ENCODE data around the gene ST8SIA4.

ST8SIA4 gene

DNA sequence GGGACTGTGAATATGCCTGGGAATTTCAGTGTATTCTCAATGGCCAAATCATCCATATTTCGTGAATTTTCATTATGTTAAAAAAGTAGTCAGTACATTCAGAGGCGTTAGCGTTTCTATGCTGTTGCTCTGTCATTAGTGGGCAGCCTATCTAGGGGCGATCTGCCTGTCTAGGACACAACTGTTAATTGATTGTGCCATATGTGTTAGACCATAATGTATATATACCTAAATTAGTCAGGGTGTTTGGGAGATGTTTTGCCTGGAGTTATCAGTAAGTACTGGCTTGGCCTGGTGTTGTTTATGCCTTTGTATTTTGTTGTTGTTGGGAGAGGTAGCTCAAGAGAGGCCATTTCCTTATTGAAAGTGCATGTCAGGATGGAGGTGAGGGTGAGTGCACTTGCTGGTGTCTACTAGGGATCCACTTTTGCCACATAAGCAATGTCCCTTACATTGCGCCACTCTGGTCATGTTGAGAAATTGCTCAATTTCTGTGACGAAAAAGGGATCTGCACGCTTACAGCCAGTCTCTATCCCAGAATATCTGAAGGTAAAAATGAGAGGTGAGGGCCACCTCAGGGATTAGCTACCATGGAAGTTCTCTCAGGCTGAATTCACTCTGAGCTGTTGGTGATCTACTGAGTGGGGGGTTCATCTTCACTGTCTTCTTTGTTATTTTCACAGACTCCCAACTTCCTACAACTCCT, 123.3 kb downstream of the ST8SIA4 start:
- DNase-seq: no peak

DNA sequence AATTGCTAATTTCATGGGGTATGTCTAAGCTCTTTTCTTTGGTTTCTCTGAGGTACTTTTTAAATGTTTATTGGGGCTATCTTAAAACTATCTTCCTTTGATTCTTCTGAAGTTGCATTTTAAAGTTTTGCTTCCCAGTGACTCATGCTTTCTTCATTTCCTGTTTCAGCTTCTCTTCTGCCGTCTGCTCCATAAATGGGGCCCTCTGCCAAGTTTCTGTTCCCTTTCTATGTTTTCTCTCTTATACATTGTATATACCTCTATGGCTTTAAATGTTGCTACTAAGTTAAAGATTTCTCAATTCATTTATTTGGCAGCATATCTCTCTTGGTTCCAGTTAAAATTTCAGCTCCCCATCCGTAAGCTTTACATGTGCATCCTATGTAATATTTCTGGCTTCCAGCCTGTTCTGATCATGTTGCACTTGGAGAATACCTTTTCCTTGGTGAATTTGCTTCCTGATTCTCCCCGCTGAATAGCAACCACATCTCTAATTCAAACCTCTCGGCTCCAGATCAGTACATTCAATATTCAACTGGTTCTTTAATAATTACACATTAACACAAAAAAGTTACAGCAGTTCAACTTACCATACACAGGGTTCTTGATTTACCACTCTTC, 125.3 kb downstream of the ST8SIA4 start:
- no peak for DNase-seq

DNA sequence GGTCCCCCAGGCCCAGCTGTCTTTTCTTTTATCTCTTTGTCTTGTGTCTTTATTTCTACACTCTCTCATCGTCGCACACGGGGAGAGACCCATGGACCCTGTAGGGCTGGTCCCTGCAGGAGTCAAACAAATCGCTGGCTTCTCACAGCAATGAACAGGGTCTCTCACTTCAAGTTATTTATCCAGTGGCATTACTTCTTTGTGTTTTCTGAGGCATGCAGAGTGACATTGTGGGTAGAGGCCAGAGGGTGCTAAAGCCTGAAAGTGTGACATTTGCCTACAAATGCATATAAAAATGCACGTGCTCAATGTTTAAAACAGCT, 127.6 kb downstream of the ST8SIA4 start:
- no peak for DNase-seq

DNA sequence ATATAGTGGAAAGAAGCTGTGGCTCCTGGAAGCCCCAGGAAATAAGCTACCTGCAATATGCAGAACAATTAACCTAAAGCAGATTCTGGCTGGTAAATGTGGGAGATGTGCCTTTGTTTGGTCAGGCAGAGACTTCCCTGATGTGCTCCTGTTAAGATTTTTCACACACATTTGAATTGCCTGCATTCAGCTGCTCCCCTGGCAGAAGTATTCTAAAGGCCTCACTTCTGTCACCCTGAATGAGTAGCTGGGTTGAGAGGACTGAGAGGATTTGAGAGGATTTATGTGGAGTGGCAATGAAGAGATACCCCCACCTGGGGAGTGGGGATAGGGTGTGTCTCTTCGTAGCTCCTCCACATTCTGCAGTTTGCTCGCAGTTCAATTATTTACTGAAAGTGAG, 130.5 kb downstream of the ST8SIA4 start:
- no peak for DNase-seq

DNA sequence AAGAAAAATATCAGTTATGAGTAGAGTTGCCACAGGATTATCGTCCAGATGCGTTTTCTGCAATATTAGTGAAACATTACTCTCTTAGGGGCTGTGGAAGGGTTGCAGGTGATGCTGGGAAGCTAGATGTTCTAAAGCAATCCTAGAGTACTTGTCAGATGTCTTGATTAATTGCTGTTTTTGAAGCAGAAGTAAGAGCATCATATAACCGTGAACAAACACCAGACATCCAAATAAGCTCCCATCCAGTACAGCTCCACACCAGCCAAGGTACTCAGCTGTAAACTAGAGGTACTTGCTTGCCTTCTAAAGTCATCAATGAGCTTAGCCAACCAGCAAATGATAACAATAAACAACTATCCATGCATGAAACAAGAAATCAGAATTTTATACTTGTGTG, 131.1 kb downstream of the ST8SIA4 start:
- no peak for DNase-seq

DNA sequence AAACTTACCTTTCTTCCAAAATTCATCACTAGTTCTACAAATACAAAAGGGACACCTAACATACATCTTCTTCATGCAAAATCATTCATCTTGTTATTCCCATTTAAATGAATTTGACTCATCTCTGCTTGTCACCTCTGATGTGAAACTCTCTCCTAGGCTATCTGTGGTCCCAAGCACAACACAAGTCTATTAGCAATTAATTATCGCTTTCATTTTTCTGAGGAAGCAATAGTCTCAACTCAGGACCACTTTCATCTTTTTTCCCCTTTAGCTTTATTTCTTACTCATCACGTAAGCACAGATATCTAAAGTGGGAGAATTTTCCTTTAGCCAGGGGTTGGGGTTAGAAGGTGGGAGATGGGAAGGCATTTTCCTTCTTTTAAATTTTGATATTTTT, 131.9 kb downstream of the ST8SIA4 start:
- no peak for DNase-seq

DNA sequence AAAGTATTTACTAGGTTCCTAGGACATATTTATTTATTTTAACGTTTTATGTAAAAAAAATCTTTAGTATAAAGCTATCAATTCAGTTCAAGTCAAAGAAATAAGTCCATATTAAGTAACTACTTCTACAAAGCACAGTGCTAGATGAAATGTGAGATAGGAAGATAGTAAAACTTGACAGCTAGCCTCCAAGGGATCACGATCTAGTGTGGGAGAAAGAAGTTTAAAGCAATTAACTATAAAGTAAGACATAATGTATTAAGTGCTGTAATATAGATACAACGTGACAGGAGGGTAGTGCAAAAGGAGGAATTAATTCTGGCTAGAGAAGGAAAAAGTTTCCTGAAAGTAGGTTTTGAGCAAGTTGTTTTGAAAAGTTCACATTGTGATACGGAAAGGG, 134.9 kb downstream of the ST8SIA4 start:
- no peak for DNase-seq

DNA sequence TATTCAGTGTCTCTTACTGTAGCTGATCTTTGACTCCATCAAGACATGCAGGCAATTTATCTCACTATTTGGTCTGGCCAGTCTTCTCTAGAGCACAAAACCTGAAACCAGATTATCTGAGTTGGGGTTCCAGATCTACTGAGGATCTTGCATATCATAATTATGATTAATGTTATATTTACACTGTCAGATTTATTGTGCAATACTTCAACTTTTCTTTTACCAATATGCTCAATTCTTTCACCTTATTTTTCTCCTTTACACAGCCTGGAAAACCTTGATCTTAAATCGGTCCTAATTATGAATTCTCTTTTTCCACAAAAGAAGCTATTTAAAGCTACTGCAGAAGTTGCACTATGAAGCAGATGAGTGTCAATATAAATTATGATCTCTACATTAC, 140.1 kb downstream of the ST8SIA4 start:
- DNase-seq: no peak

DNA sequence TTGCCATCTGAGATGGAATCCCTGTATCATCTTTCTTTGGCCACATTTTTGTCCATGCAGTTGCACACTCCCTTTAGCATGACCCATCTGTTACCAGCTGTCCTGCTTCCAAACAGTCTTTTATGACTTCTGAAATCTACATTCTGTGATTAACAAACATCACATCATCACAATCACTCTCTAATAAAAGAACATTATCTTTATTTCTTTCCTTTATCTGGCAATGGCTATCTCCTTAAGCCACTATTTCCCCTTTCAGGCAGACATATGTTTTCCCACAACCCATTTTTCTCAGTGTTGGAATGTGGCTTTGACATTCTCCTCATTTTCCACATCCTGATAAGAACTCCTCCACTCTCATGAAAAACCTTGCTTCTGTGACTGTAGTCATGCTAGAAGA, 141.0 kb downstream of the ST8SIA4 start:
- no peak for DNase-seq

DNA sequence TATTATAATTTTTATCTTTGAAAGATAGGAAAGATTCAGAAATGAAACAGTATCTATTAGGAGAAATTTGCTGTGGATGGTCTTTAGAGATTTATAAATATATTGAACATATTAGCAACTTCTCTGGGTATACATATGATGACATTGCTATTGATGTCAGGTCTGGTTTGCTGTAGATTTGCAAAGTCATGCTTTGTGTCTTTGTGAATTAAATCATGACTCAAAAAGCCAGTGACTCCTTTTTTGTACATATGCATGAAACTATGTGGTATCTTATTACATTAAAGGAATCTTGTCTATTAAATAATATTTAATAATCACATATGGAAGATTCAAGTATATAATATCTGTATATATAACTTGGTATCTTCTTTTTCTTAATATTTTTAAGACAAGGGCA, 141.9 kb downstream of the ST8SIA4 start:
- no peak for DNase-seq

DNA sequence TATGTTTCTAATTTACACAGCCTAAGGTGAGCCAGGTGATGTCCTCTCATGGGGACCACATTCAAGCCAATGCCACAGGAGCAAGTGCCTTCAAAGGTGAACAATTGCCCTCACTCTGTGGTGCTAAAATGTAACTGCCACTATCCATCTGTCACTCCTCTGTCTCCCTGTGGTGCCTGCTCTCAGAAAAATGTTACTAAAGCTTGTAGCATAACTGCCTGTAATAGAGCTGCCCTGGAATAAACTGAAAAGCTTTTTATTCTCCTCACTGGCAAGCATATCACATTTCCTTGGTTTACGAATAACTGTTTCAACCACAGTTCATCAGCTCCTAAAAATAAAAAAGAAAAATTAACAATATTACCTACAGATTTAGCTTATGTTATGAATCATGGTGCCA, 142.4 kb downstream of the ST8SIA4 start:
- no peak for DNase-seq

DNA sequence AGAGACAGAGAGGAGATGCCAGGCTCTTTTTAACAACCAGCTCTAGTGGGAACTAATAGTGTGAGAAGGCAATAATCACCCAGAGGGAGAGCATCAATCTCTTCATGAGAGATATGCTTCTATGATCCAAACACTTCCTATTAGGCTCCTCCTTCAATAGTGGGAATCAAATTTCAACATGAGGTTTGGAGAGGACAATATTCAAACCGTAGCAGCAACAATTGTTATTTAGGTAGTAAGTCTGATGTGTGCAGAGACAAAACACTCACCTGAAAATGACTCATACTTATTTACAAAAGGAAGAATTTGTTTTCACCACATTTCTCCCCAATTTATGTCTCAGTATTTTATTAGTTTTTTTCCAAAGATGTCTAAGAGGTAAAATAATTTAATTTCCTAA, 144.3 kb downstream of the ST8SIA4 start:
- no peak for DNase-seq

DNA sequence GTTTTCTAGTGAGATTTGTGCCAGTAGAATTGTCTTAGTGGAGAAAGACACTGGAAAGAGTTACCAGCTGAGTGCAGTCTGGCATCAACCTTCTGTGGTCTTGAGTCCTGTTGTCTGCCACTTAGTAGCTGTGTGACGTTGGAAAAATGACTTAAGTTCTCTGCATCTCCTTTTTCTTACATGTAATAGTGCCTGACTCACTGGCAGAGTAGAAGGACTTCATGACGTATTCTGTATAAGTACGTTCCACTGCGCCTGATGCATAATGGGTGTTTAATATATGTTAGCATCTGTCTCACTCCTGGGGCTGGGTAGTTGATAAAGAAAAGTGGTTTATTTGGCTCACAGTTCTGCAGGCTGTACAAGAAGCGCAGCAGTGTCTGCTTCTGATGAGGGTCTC, 144.8 kb downstream of the ST8SIA4 start:
- DNase-seq: no peak

DNA sequence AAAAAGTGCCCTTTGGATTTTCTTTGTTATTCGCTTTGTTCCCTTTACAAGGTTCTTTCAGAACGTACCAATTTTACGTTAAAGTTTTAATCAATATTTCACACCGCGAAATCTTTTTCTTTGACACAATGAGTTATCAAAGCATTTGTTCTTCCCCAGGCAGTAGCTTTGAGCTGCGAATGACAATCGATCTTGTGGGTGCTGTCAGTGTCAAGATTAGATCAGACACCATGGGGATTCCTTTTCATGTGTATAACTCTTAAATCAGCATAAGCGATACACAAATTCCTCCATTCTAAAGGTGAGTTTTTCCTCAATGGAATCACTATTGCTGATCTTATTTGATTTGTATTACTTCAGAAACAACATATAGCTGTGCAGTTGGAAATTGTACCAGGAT, 145.5 kb downstream of the ST8SIA4 start:
- no peak for DNase-seq

Measured in activated T-cell treated with anti-CD3 and anti-CD28 coated beads for 4 hours (primary cell).